Astrocyte (in vitro differentiated cells and primary cell): ENCODE data around the gene RDM1.

Experiments
- EZH2 ChIP-seq: IDR thresholded peaks from 2 replicates; pipeline ENCODE4 v1.6.1; 2012; ENCODE audit warnings: mild to moderate bottlenecking, low read length, inconsistent platforms; ENCODE audit not compliant: insufficient read depth
- TF ChIP-seq, protein P1 (sequence below): IDR thresholded peaks from 2 replicates; pipeline ENCODE4 v1.5.1; 2011; ENCODE audit warnings: low read depth, mild to moderate bottlenecking, inconsistent platforms, low read length, moderate library complexity; ENCODE audit not compliant: insufficient read depth

DNA sequence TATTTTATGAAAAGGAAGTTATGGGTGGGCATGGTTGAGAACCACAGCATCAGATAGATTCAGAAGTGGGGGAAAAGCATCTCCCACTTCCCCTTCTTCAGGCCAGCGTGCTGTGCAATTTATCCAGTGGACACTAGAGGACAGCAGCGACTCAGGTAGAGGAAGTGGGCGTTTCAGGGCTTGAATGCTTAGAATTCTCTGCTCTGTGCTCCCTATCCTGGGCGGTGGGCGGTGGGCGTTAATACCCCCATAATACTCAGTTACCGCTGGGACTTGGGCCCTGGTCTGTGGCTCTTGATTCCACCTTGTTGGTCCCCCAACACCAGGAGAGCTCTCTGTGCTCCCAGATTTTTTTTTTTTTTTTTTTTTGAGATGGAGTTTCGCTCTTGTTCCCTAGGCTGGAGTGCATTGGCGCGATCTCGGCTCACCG, 16.6 kb upstream of the RDM1 start:
- TF ChIP-seq EZH2, result no peak
- TF ChIP-seq, protein P1, sequence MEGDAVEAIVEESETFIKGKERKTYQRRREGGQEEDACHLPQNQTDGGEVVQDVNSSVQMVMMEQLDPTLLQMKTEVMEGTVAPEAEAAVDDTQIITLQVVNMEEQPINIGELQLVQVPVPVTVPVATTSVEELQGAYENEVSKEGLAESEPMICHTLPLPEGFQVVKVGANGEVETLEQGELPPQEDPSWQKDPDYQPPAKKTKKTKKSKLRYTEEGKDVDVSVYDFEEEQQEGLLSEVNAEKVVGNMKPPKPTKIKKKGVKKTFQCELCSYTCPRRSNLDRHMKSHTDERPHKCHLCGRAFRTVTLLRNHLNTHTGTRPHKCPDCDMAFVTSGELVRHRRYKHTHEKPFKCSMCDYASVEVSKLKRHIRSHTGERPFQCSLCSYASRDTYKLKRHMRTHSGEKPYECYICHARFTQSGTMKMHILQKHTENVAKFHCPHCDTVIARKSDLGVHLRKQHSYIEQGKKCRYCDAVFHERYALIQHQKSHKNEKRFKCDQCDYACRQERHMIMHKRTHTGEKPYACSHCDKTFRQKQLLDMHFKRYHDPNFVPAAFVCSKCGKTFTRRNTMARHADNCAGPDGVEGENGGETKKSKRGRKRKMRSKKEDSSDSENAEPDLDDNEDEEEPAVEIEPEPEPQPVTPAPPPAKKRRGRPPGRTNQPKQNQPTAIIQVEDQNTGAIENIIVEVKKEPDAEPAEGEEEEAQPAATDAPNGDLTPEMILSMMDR, result peak; percentile 79
